GM10847 (cell line): Measurements from ENCODE around the gene WFDC12.

Source experiments
- POLR2A ChIP-seq: IDR thresholded peaks from 2 replicates; pipeline ENCODE4 v1.6.1; 2011; ENCODE audit not compliant: insufficient read length; ENCODE audit errors: extremely low read depth

The WFDC12 gene

GRCh38 chr20:45124365-45124764 lies at the start of gene WFDC12:
WFDC12 (minus strand) TSS chr20:45124465; CDS start chr20:45124447, 18 bp downstream.
- no peak for TF ChIP-seq POLR2A

GRCh38 chr20:45173522-45173921 lies 49.3 kb upstream of the WFDC12 start:
- TF ChIP-seq POLR2A: no peak

- TF ChIP-seq POLR2A: no peak
Measured at GRCh38 chr20:45164906-45165305, 40.6 kb upstream of the WFDC12 start.

- TF ChIP-seq POLR2A: no peak
Measured at GRCh38 chr20:45163083-45163803, 39.0 kb upstream of the WFDC12 start.

- TF ChIP-seq POLR2A: no peak
Measured at GRCh38 chr20:45157962-45158361, 33.7 kb upstream of the WFDC12 start.

GRCh38 chr20:45156713-45157112 lies 32.4 kb upstream of the WFDC12 start:
- TF ChIP-seq POLR2A: no peak

- TF ChIP-seq POLR2A: no peak
Measured at GRCh38 chr20:45154183-45154582, 29.9 kb upstream of the WFDC12 start.

GRCh38 chr20:45153752-45154151 lies 29.5 kb upstream of the WFDC12 start:
- no peak for TF ChIP-seq POLR2A

GRCh38 chr20:45153147-45153546 lies 28.9 kb upstream of the WFDC12 start:
- no peak for TF ChIP-seq POLR2A

- TF ChIP-seq POLR2A: no peak
Measured at GRCh38 chr20:45152405-45152804, 28.1 kb upstream of the WFDC12 start.

- no peak for TF ChIP-seq POLR2A
Measured at GRCh38 chr20:45149062-45149461, 24.8 kb upstream of the WFDC12 start.

- no peak for TF ChIP-seq POLR2A
Measured at GRCh38 chr20:45140836-45141235, 16.6 kb upstream of the WFDC12 start.

- no peak for TF ChIP-seq POLR2A
Measured at GRCh38 chr20:45138561-45139300, 14.5 kb upstream of the WFDC12 start.

GRCh38 chr20:45136911-45137310 lies 12.6 kb upstream of the WFDC12 start:
- TF ChIP-seq POLR2A: no peak

GRCh38 chr20:45128099-45128498 lies 3.8 kb upstream of the WFDC12 start:
- TF ChIP-seq POLR2A: no peak

- TF ChIP-seq POLR2A: no peak
Measured at GRCh38 chr20:45121388-45121787, 2.9 kb downstream of the WFDC12 start.
